H1 (cell line): ENCODE measurements around the gene PXT1. TPM values are rescaled to one million over a fixed set of nuclear protein-coding genes. Genes with fewer than 3 reads are reported as not detected.

Experiments
- CTCF ChIA-PET: fragments of 300-600 bp; sonication (Branson Sonifier 250); formaldehyde crosslinking; loops from one replicate; lab custom pipeline; 2021; ENCODE audit not compliant: partially characterized antibody; lab: Charles Lee
- POLR2A ChIA-PET: fragments of 300-600 bp; sonication (Branson Sonifier 250); formaldehyde crosslinking; loops from one replicate; lab custom pipeline; 2021; ENCODE audit warnings: inconsistent platforms; ENCODE audit not compliant: partially characterized antibody; lab: Charles Lee
- DNase-seq, 2 experiments: peaks; one replicate each; pipeline versions ENCODE4 v3.0.0 to v3.0.0-alpha.2; 2010 to 2022; ENCODE audit warnings: low spot score in 2 of 2, low read depth in 1 of 2, mixed read lengths in 1 of 2
- FAIRE-seq: peaks from 2 replicates; lab custom pipeline; 2011; peaks lifted over from hg19 to GRCh38; lab: Jason Lieb, UNC
- H2AFZ ChIP-seq: 2 replicates; pipeline ENCODE4 v1.8.1; 2012; ENCODE audit warnings: low read length, inconsistent platforms
- H2AK5ac ChIP-seq: 2 replicates; pipeline ENCODE4 v1.6.1; 2013; ENCODE audit warnings: low read depth, low read length
- H2BK120ac ChIP-seq: replicated peaks from 2 replicates; pipeline ENCODE3; 2013; ENCODE audit warnings: low read depth, low read length, inconsistent platforms
- H2BK12ac ChIP-seq: 2 replicates; pipeline ENCODE4 v1.6.1; 2013; ENCODE audit warnings: low read depth, low read length
- H2BK15ac ChIP-seq: 2 replicates; pipeline ENCODE4 v1.6.1; 2013; ENCODE audit warnings: low read length
- H2BK20ac ChIP-seq: 2 replicates; pipeline ENCODE4 v1.6.1; 2013; ENCODE audit warnings: low read length
- H2BK5ac ChIP-seq: 2 replicates; pipeline ENCODE4 v1.6.1; 2013; ENCODE audit warnings: low read depth, low read length
- H3K14ac ChIP-seq: 2 replicates; pipeline ENCODE4 v1.6.1; 2013; ENCODE audit warnings: inconsistent platforms; ENCODE audit not compliant: insufficient read length
- H3K18ac ChIP-seq: 2 replicates; pipeline ENCODE4 v1.6.1; 2013; ENCODE audit warnings: low read length; ENCODE audit errors: extremely low read depth
- H3K23ac ChIP-seq: 2 replicates; pipeline ENCODE4 v1.6.1; 2013; ENCODE audit warnings: inconsistent platforms; ENCODE audit not compliant: insufficient read length
- H3K23me2 ChIP-seq: 2 replicates; pipeline ENCODE4 v1.6.1; 2013; ENCODE audit warnings: low read depth, low read length
- H3K27ac ChIP-seq: 2 replicates; pipeline ENCODE4 v1.6.1; 2011; ENCODE audit warnings: low read depth, low read length, inconsistent platforms
- H3K27me3 ChIP-seq, 4 experiments: replicated peaks in 1 of 4; 1 replicate in 1 of 4; 2 replicates in 3 of 4; pipeline versions ENCODE4 v1.6.1 to v1.8.1; 2011 to 2013; ENCODE audit warnings: low read length in 3 of 4, mild to moderate bottlenecking in 3 of 4, inconsistent platforms in 2 of 4, mixed read lengths in 2 of 4, moderate library complexity in 1 of 4; ENCODE audit not compliant: control insufficient read depth in 3 of 4, insufficient read depth in 3 of 4; ENCODE audit errors: extremely low read depth in 1 of 4
- H3K36me3 ChIP-seq, 4 experiments: 2 replicates each; pipeline versions ENCODE4 v1.6.1 to v1.8.1; 2011 to 2013; ENCODE audit warnings: mild to moderate bottlenecking in 4 of 4, low read length in 3 of 4, moderate library complexity in 2 of 4, control low read depth in 1 of 4, inconsistent platforms in 1 of 4; ENCODE audit not compliant: insufficient read depth in 4 of 4, control insufficient read depth in 2 of 4
- H3K4ac ChIP-seq: replicated peaks from 2 replicates; pipeline ENCODE3; 2013; ENCODE audit warnings: low read length, low read depth, mixed read lengths, inconsistent platforms; ENCODE audit not compliant: insufficient read length
- H3K4me1 ChIP-seq, 4 experiments: replicated peaks in 1 of 4; 1 replicate in 1 of 4; 2 replicates in 3 of 4; pipeline versions ENCODE4 v1.6.1 to v1.8.1; 2011 to 2013; ENCODE audit warnings: low read length in 3 of 4, inconsistent platforms in 2 of 4, mixed read lengths in 1 of 4; ENCODE audit not compliant: insufficient read depth in 4 of 4, control insufficient read depth in 3 of 4
- H3K4me2 ChIP-seq, 2 experiments: 2 replicates each; pipeline versions ENCODE4 v1.6.1 to v1.8.1; 2011 to 2013; ENCODE audit warnings: low read depth in 2 of 2, low read length in 2 of 2, control low read depth in 1 of 2, inconsistent platforms in 1 of 2, mild to moderate bottlenecking in 1 of 2; ENCODE audit not compliant: insufficient read depth in 1 of 2
- H3K4me3 ChIP-seq, 4 experiments: fragments of 200-600, 300-600 bp in 1 of 4; sonication (generic), shearing (Covaris generic), sonication (Bioruptor Twin) in 1 of 4; 2 replicates each; pipeline versions ENCODE4 v1.5.1 to v1.8.1; 2011 to 2016; ENCODE audit warnings: low read length in 4 of 4, low read depth in 3 of 4, control low read depth in 2 of 4, inconsistent platforms in 2 of 4, mild to moderate bottlenecking in 2 of 4, mixed read lengths in 1 of 4, moderate library complexity in 1 of 4; ENCODE audit not compliant: insufficient read depth in 2 of 4; ENCODE audit errors: extremely low read depth in 1 of 4
- H3K56ac ChIP-seq: replicated peaks from 2 replicates; pipeline ENCODE3; 2013; ENCODE audit warnings: low read depth, mild to moderate bottlenecking, mixed read lengths, low read length, inconsistent platforms; ENCODE audit not compliant: insufficient read length
- H3K79me1 ChIP-seq: 2 replicates; pipeline ENCODE4 v1.6.1; 2013; ENCODE audit warnings: low read depth, low read length, control low read depth
- H3K79me2 ChIP-seq, 2 experiments: 2 replicates each; pipeline versions ENCODE4 v1.6.1 to v1.8.1; 2012 to 2013; ENCODE audit warnings: low read length in 2 of 2, mild to moderate bottlenecking in 2 of 2, inconsistent platforms in 1 of 2; ENCODE audit not compliant: insufficient read depth in 2 of 2, control insufficient read depth in 1 of 2
- H3K9ac ChIP-seq, 4 experiments: replicated peaks in 1 of 4; 1 replicate in 1 of 4; 2 replicates in 3 of 4; pipeline versions ENCODE4 v1.6.1 to v1.8.1; 2011 to 2013; ENCODE audit warnings: low read depth in 3 of 4, low read length in 3 of 4, control low read depth in 2 of 4, mild to moderate bottlenecking in 2 of 4, moderate library complexity in 2 of 4, inconsistent platforms in 1 of 4; ENCODE audit errors: extremely low read depth in 1 of 4
- H3K9me3 ChIP-seq, 2 experiments: 2 replicates each; pipeline versions ENCODE4 v1.6.1 to v1.8.1; 2012 to 2013; ENCODE audit warnings: mild to moderate bottlenecking in 2 of 2, moderate library complexity in 2 of 2, control low read depth in 1 of 2, inconsistent platforms in 1 of 2, low read depth in 1 of 2, low read length in 1 of 2, mixed read lengths in 1 of 2; ENCODE audit not compliant: insufficient read depth in 2 of 2
- H4K20me1 ChIP-seq, 2 experiments: replicated peaks in 1 of 2; 2 replicates each; pipeline versions ENCODE3 to v1.8.1; 2011 to 2013; ENCODE audit warnings: inconsistent platforms in 2 of 2, low read length in 2 of 2, mild to moderate bottlenecking in 1 of 2; ENCODE audit not compliant: insufficient read depth in 2 of 2, control insufficient read depth in 1 of 2
- H4K5ac ChIP-seq: 2 replicates; pipeline ENCODE4 v1.6.1; 2013; ENCODE audit warnings: low read length, low read depth, mixed read lengths, inconsistent platforms; ENCODE audit not compliant: insufficient read length
- H4K8ac ChIP-seq: 2 replicates; pipeline ENCODE4 v1.8.0; 2013; ENCODE audit warnings: mild to moderate bottlenecking, moderate library complexity, low read length, inconsistent platforms; ENCODE audit not compliant: insufficient read depth; ENCODE audit errors: extremely low read depth
- H4K91ac ChIP-seq: replicated peaks from 2 replicates; pipeline ENCODE3; 2013; ENCODE audit warnings: low read length, mixed read lengths, inconsistent platforms; ENCODE audit not compliant: insufficient read length
- ASH2L ChIP-seq: fragments of 200-600, 300-600 bp; sonication (generic); IDR thresholded peaks from one replicate; pipeline ENCODE4 v1.7.1; 2017; ENCODE audit warnings: low read length
- CBX5 ChIP-seq: fragments of 300-800, 300-1000 bp; sonication (generic); IDR thresholded peaks from 2 replicates; pipeline ENCODE4 v1.7.1; 2016; ENCODE audit warnings: antibody characterized with exemption, low read length, low read depth
- CEBPB ChIP-seq: IDR thresholded peaks from 2 replicates; pipeline ENCODE4 v1.6.1; 2012; ENCODE audit warnings: low read depth, low read length
- CTCF ChIP-seq, 3 experiments: IDR thresholded peaks; 1 replicate in 2 of 3; 2 replicates in 1 of 3; pipeline versions ENCODE4 v1.5.1 to v1.6.1; 2011; ENCODE audit warnings: low read length in 3 of 3, mild to moderate bottlenecking in 3 of 3, inconsistent platforms in 2 of 3, low read depth in 1 of 3, moderate library complexity in 1 of 3; ENCODE audit not compliant: insufficient read depth in 1 of 3; ENCODE audit errors: control extremely low read depth in 1 of 3
- E2F6 ChIP-seq: IDR thresholded peaks from 2 replicates; pipeline ENCODE4 v1.6.1; 2012; ENCODE audit warnings: inconsistent platforms
- GABPA ChIP-seq: IDR thresholded peaks from 2 replicates; pipeline ENCODE4 v1.6.1; 2011; ENCODE audit warnings: mild to moderate bottlenecking, low read length, moderate library complexity, borderline replicate concordance; ENCODE audit not compliant: insufficient read depth
- HDAC2 ChIP-seq, 2 experiments: fragments of 300-600 bp in 1 of 2; sonication (generic) in 1 of 2; IDR thresholded peaks; 2 replicates each; pipeline ENCODE4 v1.6.1; 2011 to 2012; ENCODE audit warnings: low read depth in 2 of 2, low read length in 2 of 2, mild to moderate bottlenecking in 2 of 2, moderate library complexity in 2 of 2, borderline replicate concordance in 1 of 2, inconsistent platforms in 1 of 2
- NANOG ChIP-seq: IDR thresholded peaks from 2 replicates; pipeline ENCODE4 v1.6.1; 2011; ENCODE audit warnings: low read length, low read depth, mild to moderate bottlenecking, inconsistent platforms; ENCODE audit not compliant: insufficient read depth, poor library complexity, severe bottlenecking
- SP2 ChIP-seq: IDR thresholded peaks from 2 replicates; pipeline ENCODE4 v1.6.1; 2012; ENCODE audit warnings: mild to moderate bottlenecking, low read length, inconsistent platforms
- TAF7 ChIP-seq: optimal IDR thresholded peaks from 2 replicates; pipeline ENCODE3; 2011; ENCODE audit warnings: low read depth, mild to moderate bottlenecking, inconsistent platforms, low read length, moderate library complexity, borderline replicate concordance
- WGBS, 2 experiments: shearing (Covaris generic) in 1 of 2; methylation state at CpG; one replicate each; pipeline versions ENCODE4 v1.1.6 to v1.1.7; 2013 to 2015; ENCODE audit warnings: low lambda C conversion rate in 2 of 2, mixed read lengths in 2 of 2, inconsistent platforms in 1 of 2, low coverage in 1 of 2, missing lambda C conversion rate in 1 of 2; ENCODE audit not compliant: insufficient replicate concordance in 2 of 2, insufficient coverage in 1 of 2, insufficient read length in 1 of 2; ENCODE audit errors: extremely low coverage in 1 of 2, missing lambda C conversion rate in 1 of 2; 5-methylcytosine and 5-hydroxymethylcytosine counted together
- polyA plus RNA-seq, 7 experiments: library from polyadenylated mRNA; depleted of rRNA in 3 of 7; stranded (reverse) in 5 of 7; unstranded in 2 of 7; fragments of >200 nt in 5 of 7; fragments of 200-250 nt in 2 of 7; gene quantifications; 1 replicate in 5 of 7; 2 replicates in 1 of 7; 4 replicates in 1 of 7; pipeline versions ENCODE4 v1.2.1 to v1.2.3, GENCODE V29; 2011 to 2013; ENCODE audit warnings: missing spikeins in 2 of 7, mixed read lengths in 2 of 7
- total RNA-seq: library from RNA; stranded (reverse); fragmentation: NEBNext Ultra II Directional; extraction: Animal tissue kit (Norgen Biotek cat#: 25700); gene quantifications from 2 replicates; pipeline ENCODE4 v1.2.1, GENCODE V29; 2021

The PXT1 gene
- total and polyA plus RNA-seq, 2 of the 8 experiments (the other 6 are each of a cell fraction or from before 2014, with no cell fraction given) = 0.06 TPM; not detected in 1

GRCh38 chr6:36377594-36377993 lies 65.1 kb downstream of the PXT1 start:
- Histone ChIP-seq H2BK15ac (no peak overlapping the region), H3K4ac (no peak overlapping the region), H4K8ac (no peak overlapping the region), H2BK20ac (no peak overlapping the region), H3K23me2 (no peaks in the 10 kb centered on the region; the same call in 1 of the 2 replicates), H4K91ac (no peak overlapping the region), H3K9me3 (no peaks in the 10 kb centered on the region), H3K36me3 (no peaks in the 10 kb centered on the region), H3K4me1 (peaks cover 0 to 10% (median 5%) of the 10 kb centered on the region in 4 experiments; a peak in 4 of 7 replicates), H3K56ac (no peak overlapping the region), H2BK12ac (no peak overlapping the region), H2BK120ac (no peak overlapping the region), H3K79me2 (no peaks in the 10 kb centered on the region), H2BK5ac (no peak overlapping the region), H2AFZ (no peak overlapping the region), H3K9ac (no peak overlapping the region), H3K79me1 (no peaks in the 10 kb centered on the region), H3K23ac (no peak overlapping the region), H3K27ac (no peak overlapping the region), H2AK5ac (no peak overlapping the region), H3K14ac (no peak overlapping the region), H4K20me1 (no peaks in the 10 kb centered on the region), H3K18ac (no peak overlapping the region), H3K27me3 (no peaks in the 10 kb centered on the region), H3K4me2 (no peak overlapping the region), H4K5ac (no peak overlapping the region), H3K4me3 (no peak overlapping the region)
- CTCF ChIA-PET = interaction anchor here (0.5 kb wide), 1 partner anchor 27 kb away, joined by 4 read pairs; no protein-coding TSS in a partner anchor
- DNase-seq (no peak), FAIRE-seq (no peak)
- POLR2A ChIA-PET = no interaction called here
- 83% methylated on average over 5 of the region's 5 CpGs; no CpG with 5 or more reads in 1 of the 2 experiments for WGBS, 2 experiments
- TF ChIP-seq CTCF (IDR thresholded peaks at IDR 0.05; ENCODE audit: control extremely low read depth in 1 of 3, insufficient read depth in 1 of 3, low read depth in 1 of 3, low read length in 3 of 3) (no peak), ASH2L (no peak), SP2 (no peak), CEBPB (no peak), HDAC2 (IDR thresholded peaks at IDR 0.05; ENCODE audit: borderline replicate concordance in 1 of 2, low read depth in 2 of 2, low read length in 2 of 2) (no peak), CBX5 (no peak), E2F6 (no peak), GABPA (no peak), TAF7 (no peak), NANOG (no peak)
